HCT116 (cell line): ENCODE data around the gene SUFU. TPM values are rescaled to one million over a fixed set of nuclear protein-coding genes. Genes with fewer than 3 reads are reported as not detected.

ENCODE experiments used
- ATAC-seq: fragments of 200-7000 bp; cut with Tn5 transposase; 2 replicates; pipeline ENCODE4 v1.9.1; 2020; ENCODE audit warnings: mild to moderate bottlenecking, moderate library complexity
- BruUV-seq: library from RNA; stranded (reverse); fragments of 400-500 nt; replicated peaks from 2 replicates; lab custom pipeline; 2021; lab: Mats Ljungman, UMichigan
- CTCF ChIA-PET: fragments of 300-600 bp; sonication (Branson Sonifier 250); formaldehyde crosslinking; loops from one replicate; lab custom pipeline; 2021; ENCODE audit warnings: antibody characterized with exemption; lab: Charles Lee
- POLR2A ChIA-PET: fragments of 300-600, 350-600 bp; sonication (Branson Sonifier 250); formaldehyde crosslinking; loops from one replicate; lab custom pipeline; 2021; ENCODE audit warnings: antibody characterized with exemption; lab: Charles Lee
- RAD21 ChIA-PET, 2 experiments: fragments of 300-600 bp; sonication (Branson Sonifier 250); formaldehyde crosslinking; loops; one replicate each; lab custom pipeline; 2023; ENCODE audit warnings: low total read pairs in 2 of 2; ENCODE audit not compliant: uncharacterized antibody in 2 of 2, unreplicated experiment in 2 of 2, low non-redundant PET in 1 of 2; lab: Charles Lee
- DNase-seq: peaks from one replicate; pipeline ENCODE4 v3.0.0-alpha.2; 2010; ENCODE audit warnings: low read depth, low spot score
- H2AFZ ChIP-seq: fragments of 200-600 bp; shearing (Covaris generic), sonication (generic); 2 replicates; pipeline ENCODE4 v1.6.1; 2017; ENCODE audit warnings: low read depth, mixed run types, mixed read lengths, antibody characterized with exemption, low read length; ENCODE audit not compliant: poor library complexity, severe bottlenecking
- H3K27ac ChIP-seq: 2 replicates; pipeline ENCODE4 v1.5.1; 2012; ENCODE audit warnings: low read depth, low read length
- H3K27me3 ChIP-seq: fragments of 200-600 bp; sonication (generic); 2 replicates; pipeline ENCODE4 v1.6.1; 2016; ENCODE audit warnings: mixed run types, low read length, mixed read lengths; ENCODE audit not compliant: insufficient read depth
- H3K36me3 ChIP-seq, 2 experiments: fragments of 200-500 bp in 1 of 2; fragments of 200-600 bp in 1 of 2; sonication (Bioruptor generic) in 1 of 2; sonication (generic) in 1 of 2; 2 replicates each; pipeline versions ENCODE4 v1.5.1 to v1.6.1; 2014 to 2016; ENCODE audit warnings: low read length in 2 of 2, inconsistent platforms in 1 of 2, mixed read lengths in 1 of 2, mixed run types in 1 of 2; ENCODE audit not compliant: insufficient read depth in 2 of 2, control insufficient read depth in 1 of 2
- H3K4me1 ChIP-seq, 2 experiments: fragments of 200-600 bp in 1 of 2; sonication (generic) in 1 of 2; 2 replicates each; pipeline versions ENCODE4 v1.5.1 to v1.6.1; 2012 to 2017; ENCODE audit warnings: low read length in 2 of 2, inconsistent platforms in 1 of 2, mild to moderate bottlenecking in 1 of 2, mixed read lengths in 1 of 2, mixed run types in 1 of 2, moderate library complexity in 1 of 2; ENCODE audit not compliant: insufficient read depth in 2 of 2, control insufficient read depth in 1 of 2
- H3K4me2 ChIP-seq: fragments of 200-600 bp; sonication (generic); 2 replicates; pipeline ENCODE4 v1.6.1; 2017; ENCODE audit warnings: mixed run types, low read length, mixed read lengths
- H3K4me3 ChIP-seq, 2 experiments: fragments of 200-600 bp in 1 of 2; sonication (generic) in 1 of 2; replicated peaks in 1 of 2; 2 replicates each; pipeline ENCODE4 v1.5.1; 2011 to 2016; ENCODE audit warnings: low read length in 2 of 2, control low read depth in 1 of 2, low read depth in 1 of 2, mild to moderate bottlenecking in 1 of 2, mixed read lengths in 1 of 2, mixed run types in 1 of 2
- H3K79me2 ChIP-seq: fragments of 200-600 bp; sonication (generic); 2 replicates; pipeline ENCODE4 v1.6.1; 2017; ENCODE audit warnings: mild to moderate bottlenecking, mixed run types, low read length, moderate library complexity, mixed read lengths; ENCODE audit not compliant: insufficient read depth
- H3K9ac ChIP-seq: fragments of 200-600 bp; sonication (generic); 2 replicates; pipeline ENCODE4 v1.6.1; 2016; ENCODE audit warnings: low read length, mixed read lengths
- H3K9me2 ChIP-seq: fragments of 200-600 bp; sonication (generic), shearing (Covaris generic); 2 replicates; pipeline ENCODE4 v1.6.1; 2017; ENCODE audit warnings: mixed run types, mild to moderate bottlenecking, moderate library complexity; ENCODE audit not compliant: insufficient read depth
- H3K9me3 ChIP-seq, 2 experiments: fragments of 200-500 bp in 1 of 2; fragments of 200-600 bp in 1 of 2; sonication (Bioruptor generic) in 1 of 2; sonication (generic) in 1 of 2; 2 replicates each; pipeline ENCODE4 v1.6.1; 2014 to 2017; ENCODE audit warnings: low read length in 2 of 2, mixed read lengths in 2 of 2, inconsistent platforms in 1 of 2, low read depth in 1 of 2, mild to moderate bottlenecking in 1 of 2, mixed run types in 1 of 2, moderate library complexity in 1 of 2; ENCODE audit not compliant: control insufficient read depth in 1 of 2, insufficient read depth in 1 of 2
- H4K20me1 ChIP-seq: fragments of 200-600 bp; sonication (generic), shearing (Covaris generic); 2 replicates; pipeline ENCODE4 v1.6.1; 2017; ENCODE audit warnings: mixed run types, mild to moderate bottlenecking, moderate library complexity; ENCODE audit not compliant: insufficient read depth
- CBX3 ChIP-seq: IDR thresholded peaks from 2 replicates; pipeline ENCODE4 v1.6.1; 2012; ENCODE audit warnings: low read depth
- EZH2phosphoT487 ChIP-seq: fragments of 200-600 bp; IDR thresholded peaks from 2 replicates; pipeline ENCODE4 v1.6.1; 2018; ENCODE audit warnings: antibody characterized with exemption, borderline replicate concordance
- FOSL1 ChIP-seq: IDR thresholded peaks from 2 replicates; pipeline ENCODE4 v1.6.1; 2012; ENCODE audit warnings: low read depth
- JUND ChIP-seq: IDR thresholded peaks from 2 replicates; pipeline ENCODE4 v1.6.1; 2012
- SIN3A ChIP-seq: IDR thresholded peaks from 2 replicates; pipeline ENCODE4 v1.6.1; 2012; ENCODE audit warnings: low read depth
- SRF ChIP-seq: IDR thresholded peaks from 2 replicates; pipeline ENCODE4 v1.6.1; 2012; ENCODE audit warnings: low read depth
- intact Hi-C: fragments of 100-400 bp; cut with micrococcal nuclease; formaldehyde crosslinking; loops from 2 replicates; pipeline ENCODE4 v1.10.0; 2022
- total RNA-seq: library from RNA; stranded (reverse); gene quantifications from one replicate; pipeline ENCODE4 v1.2.1, GENCODE V29; 2021; ENCODE audit not compliant: unreplicated experiment
- TF ChIP-seq, protein P1 (sequence below): IDR thresholded peaks from 2 replicates; pipeline ENCODE4 v1.6.1; 2012; ENCODE audit warnings: low read depth
- TF ChIP-seq, protein P2 (sequence below), 3 experiments: fragments of 200-600 bp in 1 of 3; sonication (generic) in 1 of 3; IDR thresholded peaks in 2 of 3; conservative IDR thresholded peaks in 1 of 3; 2 replicates each; pipeline ENCODE4 v1.5.1; 2012 to 2017; ENCODE audit warnings: low read depth in 2 of 3, low read length in 2 of 3, antibody characterized with exemption in 1 of 3, borderline replicate concordance in 1 of 3, control low read depth in 1 of 3, mild to moderate bottlenecking in 1 of 3, mixed read lengths in 1 of 3, mixed run types in 1 of 3, moderate library complexity in 1 of 3; ENCODE audit not compliant: insufficient read depth in 1 of 3
- TF ChIP-seq, protein P3 (sequence below): IDR thresholded peaks from 2 replicates; pipeline ENCODE4 v1.6.1; 2012

The SUFU gene
- total RNA-seq, 1 experiment from 2014 or later = 18.8 TPM

DNA sequence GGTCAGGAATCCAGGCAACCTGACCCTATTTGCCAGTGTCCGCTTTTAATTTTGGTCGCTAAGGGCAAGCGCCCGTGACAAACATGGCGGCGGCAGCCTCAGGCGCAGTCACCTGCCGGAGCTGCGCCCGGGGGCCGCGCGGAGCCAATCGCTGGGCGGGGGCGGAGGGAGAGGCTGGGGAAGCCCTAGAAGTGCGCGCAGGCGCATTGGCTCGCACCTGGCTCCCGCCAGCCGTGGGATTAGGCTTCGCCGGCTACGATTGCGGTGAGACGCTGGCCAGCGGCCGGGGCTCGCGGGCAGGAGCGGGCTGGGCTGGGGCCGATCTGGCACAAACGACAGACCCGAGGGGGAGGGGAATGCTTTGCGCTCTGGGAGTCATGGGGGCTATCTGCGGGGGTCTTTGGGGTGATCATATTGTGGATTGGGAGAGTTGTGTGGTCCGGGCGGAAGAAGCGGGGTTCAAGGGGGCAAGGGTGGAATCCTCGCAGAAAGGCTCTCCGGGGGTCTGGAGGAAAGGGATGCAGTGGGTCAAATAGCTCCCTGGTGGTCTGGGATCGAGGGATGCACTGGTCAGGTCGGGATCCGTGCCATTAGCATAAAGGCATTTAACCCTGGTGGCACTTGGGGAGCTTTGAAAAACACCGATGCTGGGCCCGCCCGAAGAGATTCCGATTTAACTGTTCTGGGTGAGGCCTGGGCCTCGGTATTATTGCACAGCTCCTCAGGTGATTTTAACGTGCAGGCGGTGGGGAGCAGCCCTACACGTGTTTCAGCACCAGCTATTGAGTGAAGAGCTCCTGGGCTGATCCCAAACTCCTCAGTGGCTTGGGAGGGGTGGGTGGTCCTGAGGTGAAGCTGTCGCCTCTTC lies 42.4 kb upstream of the SUFU start (continued):
- TF ChIP-seq, protein P1, sequence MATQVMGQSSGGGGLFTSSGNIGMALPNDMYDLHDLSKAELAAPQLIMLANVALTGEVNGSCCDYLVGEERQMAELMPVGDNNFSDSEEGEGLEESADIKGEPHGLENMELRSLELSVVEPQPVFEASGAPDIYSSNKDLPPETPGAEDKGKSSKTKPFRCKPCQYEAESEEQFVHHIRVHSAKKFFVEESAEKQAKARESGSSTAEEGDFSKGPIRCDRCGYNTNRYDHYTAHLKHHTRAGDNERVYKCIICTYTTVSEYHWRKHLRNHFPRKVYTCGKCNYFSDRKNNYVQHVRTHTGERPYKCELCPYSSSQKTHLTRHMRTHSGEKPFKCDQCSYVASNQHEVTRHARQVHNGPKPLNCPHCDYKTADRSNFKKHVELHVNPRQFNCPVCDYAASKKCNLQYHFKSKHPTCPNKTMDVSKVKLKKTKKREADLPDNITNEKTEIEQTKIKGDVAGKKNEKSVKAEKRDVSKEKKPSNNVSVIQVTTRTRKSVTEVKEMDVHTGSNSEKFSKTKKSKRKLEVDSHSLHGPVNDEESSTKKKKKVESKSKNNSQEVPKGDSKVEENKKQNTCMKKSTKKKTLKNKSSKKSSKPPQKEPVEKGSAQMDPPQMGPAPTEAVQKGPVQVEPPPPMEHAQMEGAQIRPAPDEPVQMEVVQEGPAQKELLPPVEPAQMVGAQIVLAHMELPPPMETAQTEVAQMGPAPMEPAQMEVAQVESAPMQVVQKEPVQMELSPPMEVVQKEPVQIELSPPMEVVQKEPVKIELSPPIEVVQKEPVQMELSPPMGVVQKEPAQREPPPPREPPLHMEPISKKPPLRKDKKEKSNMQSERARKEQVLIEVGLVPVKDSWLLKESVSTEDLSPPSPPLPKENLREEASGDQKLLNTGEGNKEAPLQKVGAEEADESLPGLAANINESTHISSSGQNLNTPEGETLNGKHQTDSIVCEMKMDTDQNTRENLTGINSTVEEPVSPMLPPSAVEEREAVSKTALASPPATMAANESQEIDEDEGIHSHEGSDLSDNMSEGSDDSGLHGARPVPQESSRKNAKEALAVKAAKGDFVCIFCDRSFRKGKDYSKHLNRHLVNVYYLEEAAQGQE = no peak
- no peak for TF ChIP-seq EZH2phosphoT487
- no peak for TF ChIP-seq SRF
- TF ChIP-seq FOSL1 = no peak

DNA sequence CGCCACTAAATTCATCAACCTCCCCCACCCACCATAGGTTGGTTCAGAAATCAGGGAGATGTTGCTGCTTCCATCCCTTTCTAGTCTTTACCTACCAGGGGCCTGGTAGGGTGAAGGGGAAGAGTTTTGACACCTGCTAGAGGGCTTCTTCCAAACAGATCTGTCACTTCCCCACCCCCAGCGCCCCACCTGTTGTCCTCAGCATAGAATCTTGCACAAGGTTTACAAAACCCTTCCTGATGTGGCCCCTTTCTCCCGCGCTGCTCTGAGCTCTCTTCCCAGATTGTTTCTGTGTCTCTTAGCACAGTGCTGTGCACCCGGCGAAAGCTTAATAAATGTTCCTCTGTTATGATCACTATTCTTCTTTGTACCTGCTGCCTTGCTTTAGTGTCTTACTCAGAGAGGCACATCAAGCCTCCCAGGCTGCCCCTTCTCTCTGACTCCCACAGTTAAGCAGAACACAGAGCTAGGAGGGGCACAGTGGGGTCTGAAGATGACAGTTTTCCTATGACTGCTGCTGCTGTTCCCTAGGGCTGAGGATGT lies 41.2 kb upstream of the SUFU start:
- peak overlapping the region; percentile 59 for H3K27ac ChIP-seq
- H2AFZ ChIP-seq = no peak overlapping the region
- no peaks in the 10 kb centered on the region for H3K27me3 ChIP-seq
- BruUV-seq = no TSS peak
- DNase-seq = no peak
- peaks cover 31 to 42% of the 10 kb centered on the region in 2 experiments for H3K4me1 ChIP-seq
- peak overlapping the region; percentile 31 to 72 for H3K4me3 ChIP-seq
- no peaks in the 10 kb centered on the region for H3K36me3 ChIP-seq
- POLR2A ChIA-PET = interaction anchor here (0.9 to 3.4 kb wide), 6 partner anchors 11 to 41 kb away, joined by 3 to 39 read pairs (median 4); partner anchors contain the start of genes ACTR1A, C10orf95, CUEDC2 and FBXL15
- peak overlapping the region; percentile 84 for H3K9ac ChIP-seq
- intact Hi-C loops = loop anchor here (5.0 kb wide), 2 partner anchors 40 to 230 kb away; partner anchors contain the start of gene FBXL15
- H3K9me3 ChIP-seq = no peaks in the 10 kb centered on the region
- peak overlapping the region; percentile 93 for H3K4me2 ChIP-seq
- peaks cover 38% of the 10 kb centered on the region; the same call in 1 of the 2 replicates for H3K79me2 ChIP-seq
- no peaks in the 10 kb centered on the region for H3K9me2 ChIP-seq
- TF ChIP-seq, protein P2, sequence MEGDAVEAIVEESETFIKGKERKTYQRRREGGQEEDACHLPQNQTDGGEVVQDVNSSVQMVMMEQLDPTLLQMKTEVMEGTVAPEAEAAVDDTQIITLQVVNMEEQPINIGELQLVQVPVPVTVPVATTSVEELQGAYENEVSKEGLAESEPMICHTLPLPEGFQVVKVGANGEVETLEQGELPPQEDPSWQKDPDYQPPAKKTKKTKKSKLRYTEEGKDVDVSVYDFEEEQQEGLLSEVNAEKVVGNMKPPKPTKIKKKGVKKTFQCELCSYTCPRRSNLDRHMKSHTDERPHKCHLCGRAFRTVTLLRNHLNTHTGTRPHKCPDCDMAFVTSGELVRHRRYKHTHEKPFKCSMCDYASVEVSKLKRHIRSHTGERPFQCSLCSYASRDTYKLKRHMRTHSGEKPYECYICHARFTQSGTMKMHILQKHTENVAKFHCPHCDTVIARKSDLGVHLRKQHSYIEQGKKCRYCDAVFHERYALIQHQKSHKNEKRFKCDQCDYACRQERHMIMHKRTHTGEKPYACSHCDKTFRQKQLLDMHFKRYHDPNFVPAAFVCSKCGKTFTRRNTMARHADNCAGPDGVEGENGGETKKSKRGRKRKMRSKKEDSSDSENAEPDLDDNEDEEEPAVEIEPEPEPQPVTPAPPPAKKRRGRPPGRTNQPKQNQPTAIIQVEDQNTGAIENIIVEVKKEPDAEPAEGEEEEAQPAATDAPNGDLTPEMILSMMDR (IDR thresholded peaks at IDR 0.05 in 2 of 3, conservative IDR thresholded peaks at IDR 0.05 in 1 of 3; ENCODE audit: borderline replicate concordance in 1 of 3, insufficient read depth in 1 of 3, low read depth in 2 of 3, low read length in 2 of 3) = no peak
- TF ChIP-seq CBX3 = no peak
- no peak for TF ChIP-seq JUND
- TF ChIP-seq, protein P3, sequence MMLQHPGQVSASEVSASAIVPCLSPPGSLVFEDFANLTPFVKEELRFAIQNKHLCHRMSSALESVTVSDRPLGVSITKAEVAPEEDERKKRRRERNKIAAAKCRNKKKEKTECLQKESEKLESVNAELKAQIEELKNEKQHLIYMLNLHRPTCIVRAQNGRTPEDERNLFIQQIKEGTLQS = no peak
- no peak for TF ChIP-seq SIN3A
- TF ChIP-seq SRF = no peak
- peak; percentile 0; the same call in 1 of the 2 replicates for ATAC-seq
- RAD21 ChIA-PET = interaction anchor here in 1 of 2 experiments (0.8 kb wide), 1 partner anchor 59 kb away, joined by 3 read pairs; no protein-coding TSS in a partner anchor
- H4K20me1 ChIP-seq = no peaks in the 10 kb centered on the region
- CTCF ChIA-PET = interaction anchor here (1.0 to 2.9 kb wide), 9 partner anchors 17 to 293 kb away, joined by 3 to 18 read pairs (median 4); partner anchors contain the start of genes FBXL15 and NFKB2
